NCI-H146 (cell line): ENCODE measurements around the gene POR.
"Not testable (repeated sequence)": the region's sequence is repeated elsewhere in the genome, so short reads cannot be mapped to it uniquely, and the experiment has no call there.

ENCODE experiments used
- DNase-seq: peaks from one replicate; lab custom pipeline; 2025; lab: John Stamatoyannopoulos, UW

Gene POR

DNA sequence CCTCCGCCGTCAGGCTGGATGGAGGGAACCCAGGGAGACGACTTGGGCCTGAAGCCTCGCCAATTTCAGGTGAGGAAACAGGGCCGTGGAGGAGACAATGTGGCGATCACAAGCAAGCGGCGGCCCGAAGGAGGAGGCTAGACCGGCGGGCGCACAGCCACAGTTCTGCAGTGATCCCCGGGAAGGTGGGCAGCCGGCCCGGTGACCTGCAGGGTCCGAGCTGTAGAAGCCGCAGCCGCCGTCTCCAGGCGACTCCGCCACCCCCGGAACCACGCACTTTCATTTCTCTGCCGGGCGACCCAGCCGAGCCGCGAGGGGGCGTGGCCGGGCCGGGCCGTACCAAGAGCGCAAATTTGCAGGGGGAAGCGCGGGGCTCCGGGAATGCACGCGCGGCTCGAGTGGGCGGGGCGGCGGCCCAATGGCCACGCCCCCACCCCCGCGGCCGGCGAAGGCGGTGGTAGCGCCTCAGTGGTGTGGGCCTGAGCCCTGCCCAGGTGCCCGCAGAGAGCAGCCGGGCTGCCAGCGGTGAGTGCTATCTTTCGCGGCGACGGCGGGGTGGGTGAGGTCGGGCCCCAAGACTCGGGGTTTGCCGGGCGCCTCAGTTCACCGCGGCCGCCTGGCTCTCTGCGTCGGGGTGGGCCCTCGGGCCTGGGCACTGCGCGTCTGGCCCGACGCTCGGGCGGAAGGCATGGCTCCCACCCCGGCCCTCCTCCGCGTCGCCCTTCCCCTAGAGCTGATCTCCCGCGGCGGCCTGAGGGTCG is at the start of gene POR:
POR (plus strand) TSS at position 501 of the 761 bp plus-strand sequence. CDS start 38,847 bp downstream, outside the sequence.
- peak; percentile 86 for DNase-seq

DNA sequence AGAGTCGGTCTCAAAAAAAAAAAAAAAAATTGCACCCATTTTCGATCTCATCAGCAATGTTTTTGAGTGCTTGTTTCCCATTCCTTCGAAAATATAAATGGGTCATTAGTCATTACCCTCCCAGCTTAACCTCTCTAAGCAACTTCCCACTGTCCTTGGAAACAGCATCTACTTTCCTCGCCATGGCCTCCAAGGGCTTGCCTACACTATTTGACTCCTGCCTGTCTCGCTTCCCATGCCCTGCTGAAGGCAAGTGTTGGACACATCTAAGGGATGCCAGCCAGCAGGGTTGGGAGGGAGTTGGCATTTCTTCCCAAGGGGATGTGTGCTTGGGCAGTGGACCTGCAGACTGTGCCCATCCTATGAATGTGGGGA is 48.9 kb upstream of the POR start:
- DNase-seq: no peak

DNA sequence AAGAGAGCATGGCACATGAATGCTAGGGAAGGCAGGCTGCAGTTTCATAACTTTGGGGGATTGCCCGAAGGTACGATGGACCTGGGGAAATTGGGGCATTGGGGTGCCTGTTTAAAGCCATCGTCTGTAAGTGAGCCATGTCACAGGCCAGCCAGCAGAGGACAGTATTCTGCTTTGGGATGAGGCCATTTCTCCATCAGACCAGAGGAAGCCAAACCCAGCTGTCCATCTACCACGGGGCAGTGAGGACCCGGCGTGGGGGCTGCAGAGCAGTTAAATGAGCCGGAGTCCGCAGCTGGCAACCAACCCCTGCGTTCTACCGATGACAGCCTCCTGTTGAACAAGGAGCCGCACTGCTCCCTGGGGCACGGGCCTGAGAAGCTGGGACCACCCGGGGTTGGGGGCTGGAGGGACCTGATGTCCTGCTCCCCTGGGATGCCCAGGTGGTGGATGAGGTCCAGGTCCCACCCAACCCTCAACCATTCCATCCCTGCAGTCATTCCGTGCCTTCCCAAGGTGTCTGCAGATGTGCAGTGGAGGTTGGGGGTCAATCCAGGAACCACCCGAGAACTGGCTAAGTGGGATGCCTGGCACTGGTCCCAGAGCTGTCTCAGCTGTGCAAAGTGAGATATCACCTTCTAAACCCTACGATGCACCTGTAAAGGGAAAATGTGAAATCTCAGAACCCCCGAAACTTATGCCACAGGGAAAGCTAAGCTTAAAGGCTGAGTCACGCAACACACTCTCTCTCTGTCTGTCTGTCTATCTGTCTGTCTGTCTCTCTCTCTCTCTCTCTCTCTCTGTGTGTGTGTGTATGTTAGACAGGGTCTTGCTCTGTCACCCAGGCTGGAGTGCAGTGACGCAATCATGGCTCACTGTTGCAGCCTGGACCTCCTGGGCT is 48.2 kb upstream of the POR start:
- peak; percentile 75 for DNase-seq

GRCh38 chr7:75867390-75867717 is 47.6 kb upstream of the POR start:
- DNase-seq: no peak

- DNase-seq: no peak
These were observed 46.8 kb upstream of the POR start for GRCh38 chr7:75868153-75868552.

DNA sequence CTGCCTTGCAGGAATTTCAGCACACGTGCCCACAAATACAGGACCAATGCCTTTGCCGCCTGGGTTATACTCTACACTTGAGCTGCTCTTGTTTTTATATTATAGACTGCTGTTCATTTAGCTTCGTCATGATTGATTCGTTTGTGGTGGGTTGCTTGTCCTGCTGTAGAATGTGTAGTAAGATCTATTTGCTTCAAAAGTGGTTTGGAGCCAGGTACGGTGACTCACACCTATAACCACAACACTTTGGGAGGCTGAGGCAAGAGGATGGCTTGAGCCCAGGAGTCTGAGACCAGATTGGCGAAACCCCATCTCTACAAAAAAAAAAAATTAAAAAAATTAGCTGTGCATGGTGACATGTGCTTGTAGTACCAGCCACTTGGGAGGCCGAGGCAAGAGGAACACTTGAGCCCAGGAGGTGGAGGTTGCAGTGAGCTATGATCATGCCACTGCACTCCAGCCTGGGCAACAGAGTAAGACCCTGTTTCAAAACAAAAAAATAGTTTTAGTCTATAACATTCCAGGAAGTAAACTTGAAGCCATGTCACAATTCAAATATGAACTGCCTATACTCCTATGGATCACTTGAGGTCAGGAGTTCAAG is 45.1 kb upstream of the POR start:
- no peak for DNase-seq

DNA sequence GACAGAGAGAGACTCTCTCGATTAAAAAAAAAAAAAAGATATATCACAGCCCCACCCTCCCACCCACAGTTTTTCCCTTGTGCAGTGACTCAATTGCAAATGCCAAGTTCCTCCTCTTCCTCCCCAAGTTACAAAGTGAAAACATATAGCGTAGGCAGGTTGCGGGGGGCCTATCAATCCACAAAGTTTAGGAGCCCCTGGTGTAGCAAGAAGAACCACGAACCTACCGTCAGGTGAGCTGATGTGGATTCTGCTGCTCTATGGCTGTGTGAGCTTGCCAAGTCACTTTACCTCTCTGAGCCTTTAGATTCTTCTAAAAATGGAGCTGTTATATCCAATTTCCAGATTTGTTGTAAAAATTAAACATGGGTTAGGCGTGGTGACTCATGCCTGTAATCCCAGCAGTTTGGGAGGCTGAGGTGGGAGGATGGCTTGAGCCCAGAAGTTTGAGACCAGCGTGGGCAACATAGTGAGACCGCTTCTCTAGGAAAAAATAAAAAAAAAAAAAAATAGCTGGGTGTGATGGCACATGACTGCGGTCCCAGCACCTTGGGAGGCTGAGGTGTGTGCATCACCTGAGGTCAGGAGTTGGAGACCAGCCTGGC is 44.3 kb upstream of the POR start:
- DNase-seq: no peak

DNA sequence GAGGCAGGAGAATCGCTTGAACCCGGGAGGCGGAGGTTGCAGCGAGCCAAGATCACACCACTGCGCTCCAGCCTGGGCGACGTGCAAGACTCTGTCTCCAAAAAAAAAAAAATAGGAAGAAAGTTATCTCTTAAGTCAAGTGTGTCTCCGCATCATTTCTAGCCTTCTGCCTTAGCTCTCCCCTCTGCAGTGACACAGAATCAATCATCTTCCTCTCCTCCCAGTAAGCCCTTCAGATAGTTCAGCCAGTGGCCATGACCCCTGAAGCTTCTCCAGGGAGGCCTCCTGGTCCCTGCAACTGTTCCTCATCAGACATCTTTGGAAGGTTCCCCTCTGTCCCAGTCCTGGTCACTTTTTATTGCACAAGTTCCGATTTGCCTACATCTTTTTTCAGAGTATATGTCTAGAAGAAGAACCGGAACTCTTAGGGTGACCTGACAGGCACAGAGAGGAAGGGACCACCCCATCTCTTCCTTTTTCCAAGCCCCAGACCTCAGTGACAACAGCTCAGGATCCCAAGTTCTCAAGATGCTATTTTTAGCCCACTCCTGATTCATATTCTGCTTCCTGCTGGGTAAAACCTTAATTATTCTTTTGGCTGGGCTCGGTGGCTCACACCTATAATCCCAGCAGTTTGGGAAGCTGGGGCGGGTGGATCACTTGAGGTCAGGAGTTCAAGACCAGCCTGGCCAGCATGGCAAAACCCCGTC is 42.7 kb upstream of the POR start:
- no peak for DNase-seq

GRCh38 chr7:75874180-75874579 is 40.8 kb upstream of the POR start:
- DNase-seq: not testable (repeated sequence)

GRCh38 chr7:75875113-75876080 is 39.6 kb upstream of the POR start:
- no peak for DNase-seq

DNA sequence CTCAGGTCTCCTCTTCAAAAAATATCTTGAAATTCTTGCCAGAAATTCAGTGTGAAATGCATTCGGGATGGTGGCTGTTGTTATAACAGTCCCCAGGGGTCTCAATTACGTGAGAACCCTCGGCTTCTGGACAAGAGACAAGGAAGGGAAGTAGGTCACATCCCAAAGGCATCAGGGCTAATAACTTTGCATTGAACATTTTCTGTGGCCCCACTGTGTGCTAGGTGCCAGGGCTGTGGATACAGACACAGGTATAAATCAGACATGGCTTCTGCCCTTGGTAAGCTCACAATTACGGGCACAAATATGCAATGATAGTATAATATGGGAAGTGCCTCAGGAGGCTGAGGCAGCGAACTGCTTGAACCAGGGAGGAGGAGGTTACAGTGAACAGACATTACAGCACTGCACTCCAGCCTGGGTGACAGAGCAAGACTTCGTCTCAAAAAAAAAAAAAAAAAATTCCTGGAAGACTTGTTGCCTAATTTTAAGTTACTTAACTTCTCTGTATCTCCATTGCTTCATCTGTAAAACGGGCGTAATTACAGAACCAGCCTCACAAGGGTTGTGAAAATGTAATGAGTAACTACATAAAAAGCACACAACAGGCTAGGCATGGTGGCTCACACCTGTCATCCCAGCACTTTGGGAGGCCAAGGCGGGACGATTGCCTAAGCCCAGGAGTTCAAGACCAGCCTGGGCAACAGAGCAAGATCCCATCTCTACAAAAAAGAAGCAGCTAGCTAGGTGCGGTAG is 38.7 kb upstream of the POR start:
- DNase-seq: no peak

GRCh38 chr7:75878312-75878768 is 36.6 kb upstream of the POR start:
- no peak for DNase-seq

- DNase-seq: peak; percentile 95
These were observed 36.0 kb upstream of the POR start, which contains the start of gene RHBDD2 for GRCh38 chr7:75878769-75879611. Gene RHBDD2 (plus strand): TSS chr7:75879034. CDS start chr7:75879083, 49 bp downstream.

GRCh38 chr7:75879771-75880184 is 35.2 kb upstream of the POR start:
- DNase-seq: peak; percentile 77

GRCh38 chr7:75880242-75880641 is 34.7 kb upstream of the POR start:
- DNase-seq: no peak

DNA sequence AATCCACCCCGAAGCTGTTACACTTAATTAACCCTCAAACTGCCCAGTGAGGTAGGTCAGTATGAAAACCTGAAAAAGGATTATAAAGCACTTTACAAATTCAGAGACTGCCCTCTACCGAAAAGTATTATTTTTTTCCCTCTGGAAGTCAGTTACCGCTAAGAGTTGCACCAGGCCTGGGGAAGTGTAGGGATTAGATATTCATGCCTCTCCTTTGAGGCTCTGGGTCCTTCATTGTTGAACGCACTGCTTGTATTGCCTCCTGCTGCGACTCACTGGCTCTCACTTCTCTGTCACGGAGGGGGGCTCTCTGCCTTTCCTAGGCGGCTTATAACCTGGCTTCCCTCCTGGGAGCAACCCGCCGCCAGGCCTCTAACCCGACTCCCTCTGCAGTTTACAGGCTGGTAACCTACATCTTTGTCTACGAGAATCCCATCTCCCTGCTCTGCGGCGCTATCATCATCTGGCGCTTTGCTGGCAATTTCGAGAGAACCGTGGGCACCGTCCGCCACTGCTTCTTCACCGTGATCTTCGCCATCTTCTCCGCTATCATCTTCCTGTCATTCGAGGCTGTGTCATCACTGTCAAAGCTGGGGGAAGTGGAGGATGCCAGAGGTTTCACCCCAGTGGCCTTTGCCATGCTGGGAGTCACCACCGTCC is 33.4 kb upstream of the POR start:
- no peak for DNase-seq

GRCh38 chr7:75883265-75883824 is 31.6 kb upstream of the POR start:
- not testable (repeated sequence) for DNase-seq

GRCh38 chr7:75884476-75884875 is 30.5 kb upstream of the POR start:
- DNase-seq: no peak
